Measurements from ENCODE around the gene HOXD8. TPM values are rescaled to one million over a fixed set of nuclear protein-coding genes. Genes with fewer than 3 reads are reported as not detected.

The HOXD8 gene
- total RNA-seq, 1 experiment from 2014 or later: 19.7 TPM

DNA sequence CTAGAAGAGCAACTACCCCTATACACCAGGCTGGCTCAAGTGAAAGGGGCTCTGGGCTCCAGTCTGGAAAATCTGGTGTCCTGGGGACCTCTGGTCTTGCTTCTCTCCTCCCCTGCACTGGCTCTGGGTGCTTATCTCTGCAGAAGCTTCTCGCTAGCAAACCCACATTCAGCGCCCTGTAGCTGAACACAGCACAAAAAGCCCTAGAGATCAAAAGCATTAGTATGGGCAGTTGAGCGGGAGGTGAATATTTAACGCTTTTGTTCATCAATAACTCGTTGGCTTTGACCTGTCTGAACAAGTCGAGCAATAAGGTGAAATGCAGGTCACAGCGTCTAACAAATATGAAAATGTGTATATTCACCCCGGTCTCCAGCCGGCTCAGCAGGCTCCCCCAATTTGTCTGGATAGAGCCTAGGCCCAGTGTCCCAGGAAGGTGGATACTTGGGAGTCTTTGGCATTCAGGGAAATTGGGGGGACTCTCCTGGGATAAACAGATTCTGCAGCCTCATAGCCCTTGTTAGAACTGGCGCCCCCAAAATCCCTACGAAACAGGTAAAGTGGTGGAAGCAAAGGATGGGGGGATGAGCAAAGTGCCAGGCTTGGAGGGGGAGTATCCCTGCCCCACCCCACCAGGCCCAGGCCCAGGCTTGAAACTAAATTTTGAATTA lies 19.4 kb downstream of the HOXD8 start:
- in situ Hi-C loops (cut with HindIII; ENCODE audit: low pct_unique_long_range_greater_than_20kb, low sequenced_read_pairs): no loop called here
- DNase-seq (ENCODE audit: low read depth, low spot score): no peak

DNA sequence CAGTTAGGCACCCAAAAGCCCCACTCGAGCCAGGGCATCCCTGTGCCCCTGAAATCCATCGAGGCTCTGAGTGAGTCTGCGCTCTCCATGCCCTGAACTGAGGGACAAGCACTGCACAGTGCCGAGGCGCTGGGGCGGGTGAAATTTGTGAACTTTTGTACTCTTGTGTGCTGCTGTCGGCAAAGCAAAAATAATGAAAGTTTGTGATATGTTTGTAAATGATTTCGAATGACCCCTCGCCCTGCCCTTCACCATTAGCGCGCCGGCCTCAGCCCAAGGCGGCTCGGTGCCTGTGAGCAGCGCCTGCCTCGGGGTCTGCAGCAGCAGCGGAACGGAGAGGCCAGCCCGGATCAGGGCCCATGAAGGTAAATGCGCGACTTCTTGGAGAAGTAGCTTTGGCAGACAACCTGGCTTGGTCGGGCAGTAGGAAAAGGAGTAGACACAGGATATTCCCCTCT lies 20.0 kb downstream of the HOXD8 start:
- in situ Hi-C loops (cut with HindIII; ENCODE audit: low pct_unique_long_range_greater_than_20kb, low sequenced_read_pairs): no loop called here

DNA sequence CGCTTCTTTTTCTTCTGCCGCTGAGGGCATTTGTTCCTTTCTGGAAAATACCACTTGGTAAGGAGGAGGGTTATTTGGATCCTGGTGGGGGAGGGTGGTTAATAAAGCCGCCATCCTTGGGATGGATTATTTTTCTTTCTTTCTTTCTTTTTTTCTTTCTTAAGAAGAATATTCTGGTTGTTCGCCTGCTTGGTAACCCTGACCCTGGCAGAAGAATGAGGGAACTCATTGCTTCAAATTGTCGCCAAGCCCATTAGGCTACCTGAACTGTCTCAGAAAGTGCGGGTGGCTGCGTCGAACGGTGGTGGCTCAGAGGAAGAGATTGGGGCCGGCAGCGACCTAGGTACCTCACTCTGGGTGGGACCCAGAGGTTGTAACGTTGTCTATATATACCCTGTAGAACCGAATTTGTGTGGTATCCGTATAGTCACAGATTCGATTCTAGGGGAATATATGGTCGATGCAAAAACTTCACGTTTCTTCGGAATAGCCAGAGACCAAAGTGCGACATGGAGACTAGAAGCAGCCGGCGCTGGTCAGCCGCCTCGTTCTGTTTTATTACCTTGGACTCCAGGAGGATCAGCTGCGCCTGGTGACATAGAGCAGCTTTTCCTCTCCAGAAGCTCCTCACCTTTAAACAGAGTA lies 20.6 kb downstream of the HOXD8 start:
- DNase-seq (ENCODE audit: low read depth, low spot score): no peak
- in situ Hi-C loops (cut with HindIII; ENCODE audit: low pct_unique_long_range_greater_than_20kb, low sequenced_read_pairs): no loop called here

More for the DNA sequence above, 20.0 kb downstream of the HOXD8 start:
- DNase-seq (ENCODE audit: low read depth, low spot score): no peak

DNA sequence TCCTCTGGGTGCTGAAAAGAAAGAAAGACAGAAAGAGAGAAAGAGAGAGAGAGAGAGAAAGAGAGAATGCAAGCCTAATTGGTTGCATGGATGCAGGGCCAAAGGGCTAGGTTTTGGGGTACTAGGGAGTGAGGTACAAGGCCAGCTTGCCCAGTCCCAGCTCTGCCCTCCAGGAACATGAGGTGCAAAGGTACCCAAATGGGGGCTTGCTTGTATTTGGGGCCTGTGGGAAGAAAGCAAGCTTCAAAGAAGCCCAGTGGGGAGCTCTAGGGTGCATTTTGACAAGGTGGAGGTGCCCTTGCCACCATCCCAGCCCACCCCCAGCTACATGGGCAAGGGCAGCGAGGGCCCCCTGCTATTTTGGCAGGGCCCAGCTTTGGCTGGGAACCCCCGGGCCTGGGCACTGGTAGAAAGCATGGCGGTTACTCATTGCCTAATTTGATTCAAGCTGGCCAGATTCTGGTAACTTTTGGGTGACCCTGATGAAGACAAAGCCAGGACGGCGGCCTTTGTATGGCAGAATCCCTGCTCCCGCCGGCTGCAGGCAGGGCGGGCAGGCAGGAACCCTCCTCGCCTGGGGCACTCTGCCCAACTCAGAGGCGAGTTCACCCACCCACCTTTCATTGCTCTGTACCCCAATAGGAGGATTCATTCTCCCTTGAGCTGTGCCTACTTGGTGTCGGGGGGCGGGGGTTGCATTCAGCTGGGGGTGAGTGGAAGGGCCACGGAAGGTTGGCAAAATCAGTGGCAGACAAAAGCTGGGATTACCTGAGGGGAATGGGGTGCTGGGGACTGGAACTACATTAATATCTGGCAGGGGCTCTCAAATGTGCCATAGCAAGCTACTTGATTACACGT lies 21.3 kb downstream of the HOXD8 start:
- no peak for DNase-seq (ENCODE audit: low read depth, low spot score)
- in situ Hi-C loops (cut with HindIII; ENCODE audit: low pct_unique_long_range_greater_than_20kb, low sequenced_read_pairs): no loop called here

DNA sequence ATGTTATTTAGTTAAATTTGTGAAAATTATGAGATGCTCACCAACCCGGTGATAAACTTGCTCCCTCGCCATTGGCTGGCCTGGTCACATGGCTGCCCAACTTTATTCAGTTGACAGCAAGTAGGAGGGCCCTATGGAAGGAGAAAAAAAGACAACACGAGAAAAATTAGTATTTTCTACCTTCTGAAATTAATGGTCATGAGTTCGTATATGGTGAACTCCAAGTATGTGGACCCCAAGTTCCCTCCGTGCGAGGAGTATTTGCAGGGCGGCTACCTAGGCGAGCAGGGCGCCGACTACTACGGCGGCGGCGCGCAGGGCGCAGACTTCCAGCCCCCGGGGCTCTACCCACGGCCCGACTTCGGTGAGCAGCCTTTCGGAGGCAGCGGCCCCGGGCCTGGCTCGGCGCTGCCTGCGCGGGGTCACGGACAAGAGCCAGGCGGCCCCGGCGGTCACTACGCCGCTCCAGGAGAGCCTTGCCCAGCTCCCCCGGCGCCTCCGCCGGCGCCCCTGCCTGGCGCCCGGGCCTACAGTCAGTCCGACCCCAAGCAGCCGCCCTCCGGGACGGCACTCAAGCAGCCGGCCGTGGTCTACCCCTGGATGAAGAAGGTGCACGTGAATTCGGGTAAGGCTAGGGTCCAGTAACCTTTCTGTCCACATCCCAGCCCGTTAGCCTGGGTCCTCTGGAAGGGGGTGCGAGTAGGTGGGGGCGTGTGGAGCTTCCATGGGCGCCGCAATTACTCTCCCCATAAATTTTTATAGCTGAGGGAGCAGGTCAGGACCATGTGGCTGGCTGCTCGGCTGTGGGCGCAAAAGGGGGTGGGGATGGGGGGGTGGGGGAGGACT lies 22.2 kb downstream of the HOXD8 start, which contains the start of gene HOXD4:
Gene HOXD4, plus strand, starts transcription at position 109 of the 846 bp plus-strand sequence. Its CDS starts 84 bp downstream, at position 193.
- in situ Hi-C loops (cut with HindIII; ENCODE audit: low pct_unique_long_range_greater_than_20kb, low sequenced_read_pairs): no loop called here

DNA sequence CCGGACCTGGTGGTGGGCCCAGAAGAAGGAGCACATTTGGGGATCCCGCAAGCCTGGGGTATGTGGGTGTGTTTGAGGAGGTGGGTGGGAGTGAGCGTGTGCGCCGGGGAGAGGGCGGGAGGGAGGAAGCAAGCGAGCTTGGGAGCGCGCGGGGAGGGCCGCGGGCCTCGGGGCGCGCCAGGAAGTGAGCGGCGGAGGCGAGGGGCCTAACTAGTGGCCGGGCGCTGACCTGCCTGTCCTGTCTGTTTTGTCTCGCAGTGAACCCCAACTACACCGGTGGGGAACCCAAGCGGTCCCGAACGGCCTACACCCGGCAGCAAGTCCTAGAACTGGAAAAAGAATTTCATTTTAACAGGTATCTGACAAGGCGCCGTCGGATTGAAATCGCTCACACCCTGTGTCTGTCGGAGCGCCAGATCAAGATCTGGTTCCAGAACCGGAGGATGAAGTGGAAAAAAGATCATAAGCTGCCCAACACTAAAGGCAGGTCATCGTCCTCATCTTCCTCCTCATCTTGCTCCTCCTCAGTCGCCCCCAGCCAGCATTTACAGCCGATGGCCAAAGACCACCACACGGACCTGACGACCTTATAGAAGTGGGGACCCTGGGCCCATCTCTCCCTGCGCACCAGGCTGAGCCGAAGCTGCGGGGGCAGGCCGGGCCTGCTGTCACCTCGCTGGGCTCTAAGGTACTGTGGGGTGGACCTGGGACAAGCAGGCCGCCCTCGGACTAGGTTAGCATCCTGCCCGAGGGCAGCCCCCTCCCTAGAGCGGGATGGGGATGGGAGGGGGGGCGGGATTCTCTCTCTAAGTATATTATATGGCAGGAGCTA lies 23.1 kb downstream of the HOXD8 start:
- in situ Hi-C loops (cut with HindIII; ENCODE audit: low pct_unique_long_range_greater_than_20kb, low sequenced_read_pairs): no loop called here
- DNase-seq (ENCODE audit: low read depth, low spot score): no peak

More for the DNA sequence above, 22.2 kb downstream of the HOXD8 start, which contains the start of gene HOXD4:
- DNase-seq (ENCODE audit: low read depth, low spot score): no peak

DNA sequence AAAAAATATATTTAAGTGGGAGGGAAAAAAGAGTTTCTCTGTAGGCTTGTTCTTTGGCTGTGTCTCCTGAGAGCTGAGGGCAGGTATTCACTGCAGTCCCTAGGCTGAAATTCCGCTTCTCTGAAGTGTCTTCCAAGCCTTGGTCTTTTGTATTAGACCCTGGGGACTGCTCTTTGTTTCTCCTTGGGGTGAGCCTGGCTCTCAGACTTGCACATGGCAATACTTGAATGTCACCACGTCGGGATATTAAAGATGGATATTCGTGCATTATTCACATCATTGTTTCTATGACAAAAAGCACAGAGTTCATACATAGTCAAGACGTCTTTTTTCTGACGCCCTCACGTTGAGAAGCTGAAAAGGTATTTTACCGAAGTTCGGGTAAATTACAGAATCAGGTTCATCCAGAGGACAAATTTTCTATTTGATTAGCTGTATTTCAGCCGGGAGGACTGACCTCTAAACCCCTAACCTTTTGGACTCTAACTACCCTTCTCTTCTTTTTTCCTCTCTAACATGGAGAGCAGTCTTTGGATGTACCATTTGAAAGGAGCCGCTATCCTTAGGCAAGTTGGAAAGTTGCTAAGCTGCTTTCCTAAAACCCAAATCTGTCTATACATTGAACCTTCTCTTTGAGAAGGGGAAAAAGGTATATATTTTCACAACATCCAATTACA lies 25.2 kb downstream of the HOXD8 start:
- no peak for DNase-seq (ENCODE audit: low read depth, low spot score)
- in situ Hi-C loops (cut with HindIII; ENCODE audit: low pct_unique_long_range_greater_than_20kb, low sequenced_read_pairs): no loop called here

DNA sequence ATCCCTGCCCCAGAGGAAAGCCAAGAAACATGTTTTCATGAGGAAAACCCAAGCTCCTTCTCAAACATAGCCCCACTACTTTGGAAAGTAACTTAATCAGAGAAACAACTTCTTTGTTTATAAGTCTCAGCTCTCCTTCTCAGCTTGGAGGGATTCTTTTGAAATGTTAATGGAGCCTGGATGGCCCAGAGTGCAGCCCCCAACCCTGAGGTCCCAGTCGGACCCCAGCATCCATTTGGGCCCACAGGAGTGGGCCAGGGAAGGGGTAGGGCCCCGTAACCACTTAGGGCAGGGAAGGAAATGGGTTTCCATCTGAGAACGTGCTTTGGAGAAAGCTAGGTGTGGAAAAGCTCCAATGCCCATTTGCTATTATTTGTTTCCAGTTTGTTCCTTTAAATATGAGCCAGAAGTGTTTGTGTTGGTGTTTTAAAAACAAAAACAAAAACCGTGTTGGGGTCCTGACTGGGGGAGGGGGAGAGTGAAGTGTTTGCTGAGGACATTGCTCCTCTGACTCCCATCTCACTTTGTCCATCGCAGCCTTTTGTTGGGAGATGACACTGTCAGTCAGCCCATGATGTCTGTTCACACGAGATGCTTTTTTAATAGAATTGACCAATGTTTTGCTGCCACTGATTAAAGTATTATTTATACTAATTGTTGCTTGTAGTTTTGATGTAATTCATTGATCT lies 26.0 kb downstream of the HOXD8 start:
- DNase-seq (ENCODE audit: low read depth, low spot score): no peak
- in situ Hi-C loops (cut with HindIII; ENCODE audit: low pct_unique_long_range_greater_than_20kb, low sequenced_read_pairs): no loop called here

DNA sequence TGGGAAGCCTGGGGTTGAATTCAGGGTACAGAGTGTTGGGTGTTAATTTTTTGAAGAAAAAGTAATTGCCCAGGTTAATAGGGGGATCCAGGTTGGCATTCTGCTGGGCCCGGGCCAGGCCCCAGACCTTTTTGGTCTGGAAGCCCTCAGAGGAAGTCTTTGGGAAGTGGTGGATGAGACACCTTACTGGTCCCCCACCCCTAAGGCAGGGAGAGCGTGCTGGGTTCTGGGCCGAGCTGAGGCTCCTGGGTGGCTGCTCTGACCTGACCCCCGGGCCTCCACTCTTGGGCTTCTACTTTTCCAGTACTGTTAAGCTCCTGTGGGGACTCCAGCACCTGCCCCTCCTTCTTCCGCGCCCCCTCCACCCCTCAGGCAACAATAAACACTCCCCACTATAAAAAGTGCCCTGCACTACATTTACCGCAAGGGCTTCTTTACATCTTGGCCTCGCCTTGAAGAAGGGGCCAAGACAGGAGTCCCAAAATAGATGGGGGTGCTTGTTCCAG lies 26.8 kb downstream of the HOXD8 start:
- no peak for DNase-seq (ENCODE audit: low read depth, low spot score)
- in situ Hi-C loops (cut with HindIII; ENCODE audit: low pct_unique_long_range_greater_than_20kb, low sequenced_read_pairs): no loop called here

DNA sequence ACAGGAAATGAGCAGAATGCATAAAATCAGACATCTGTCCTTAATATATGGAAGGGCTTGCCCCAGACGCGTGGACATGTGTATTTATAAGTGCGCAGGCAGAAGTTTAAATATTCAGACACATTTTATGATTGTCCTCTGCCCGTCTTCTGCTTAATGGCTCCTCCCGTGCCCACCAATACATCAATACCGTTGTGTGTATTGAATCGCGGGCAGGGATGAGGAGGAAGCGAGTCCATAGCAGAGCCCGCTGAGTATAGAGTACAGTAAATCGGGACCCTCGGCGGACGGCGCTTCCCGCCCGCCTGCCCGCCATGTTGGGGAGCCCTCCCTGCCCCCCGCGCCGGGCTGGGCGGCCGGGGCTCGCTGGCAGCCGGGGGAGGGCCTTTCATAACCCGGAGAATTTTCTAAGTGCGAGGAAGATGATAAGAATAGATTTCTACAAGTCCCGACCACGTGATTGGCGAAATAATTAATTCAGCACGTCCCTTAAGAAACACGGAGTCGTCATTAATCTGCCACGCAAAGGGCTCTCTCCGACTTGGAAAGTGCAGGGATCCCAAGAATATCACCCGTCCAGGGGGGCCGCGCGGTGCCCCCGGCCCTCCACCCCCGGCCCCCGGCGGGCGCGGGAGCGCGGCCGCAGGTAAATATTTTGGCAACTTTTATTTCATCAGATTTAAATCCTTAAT lies 27.4 kb downstream of the HOXD8 start, which contains the start of gene HOXD3:
Gene HOXD3, plus strand, starts transcription at position 501 of the 692 bp plus-strand sequence. CDS start 11,808 bp downstream, outside the sequence.
- in situ Hi-C loops (cut with HindIII; ENCODE audit: low pct_unique_long_range_greater_than_20kb, low sequenced_read_pairs): no loop called here
- DNase-seq (ENCODE audit: low read depth, low spot score): no peak

DNA sequence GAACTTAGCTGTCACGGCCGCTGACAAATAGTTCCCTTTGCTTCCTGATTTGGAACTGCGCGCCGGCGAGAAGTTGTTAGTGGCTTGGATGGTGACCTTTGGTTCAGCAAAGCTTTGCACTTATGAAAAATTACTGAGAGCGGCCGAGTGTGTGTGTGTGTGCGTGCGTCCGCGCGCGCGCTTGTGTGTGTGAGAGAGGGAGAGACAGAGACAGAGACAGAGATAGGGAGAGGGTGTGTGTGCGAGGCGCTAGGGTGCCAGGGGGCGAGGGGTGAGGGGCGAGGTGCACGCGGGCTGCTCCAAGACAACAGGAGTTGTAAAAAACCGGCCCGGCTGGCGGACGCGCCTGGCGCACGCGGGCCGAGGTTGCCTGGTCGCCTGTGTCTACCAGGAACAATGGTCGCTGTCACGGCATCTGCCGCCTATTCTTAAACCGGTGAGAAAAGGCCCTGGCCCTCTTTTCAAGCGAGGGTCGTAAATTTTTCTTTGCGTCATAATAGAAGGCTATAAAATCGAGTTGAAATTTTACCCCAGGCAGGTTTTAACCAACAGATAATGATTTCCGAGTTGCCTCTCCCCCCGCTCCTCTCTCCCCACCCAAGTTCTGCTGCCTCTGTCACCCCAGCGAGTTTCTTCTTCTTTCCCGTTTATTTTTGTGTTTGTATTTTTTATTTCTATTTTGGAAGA lies 28.1 kb downstream of the HOXD8 start:
- in situ Hi-C loops (cut with HindIII; ENCODE audit: low pct_unique_long_range_greater_than_20kb, low sequenced_read_pairs): no loop called here
- DNase-seq (ENCODE audit: low read depth, low spot score): peak; percentile 51

DNA sequence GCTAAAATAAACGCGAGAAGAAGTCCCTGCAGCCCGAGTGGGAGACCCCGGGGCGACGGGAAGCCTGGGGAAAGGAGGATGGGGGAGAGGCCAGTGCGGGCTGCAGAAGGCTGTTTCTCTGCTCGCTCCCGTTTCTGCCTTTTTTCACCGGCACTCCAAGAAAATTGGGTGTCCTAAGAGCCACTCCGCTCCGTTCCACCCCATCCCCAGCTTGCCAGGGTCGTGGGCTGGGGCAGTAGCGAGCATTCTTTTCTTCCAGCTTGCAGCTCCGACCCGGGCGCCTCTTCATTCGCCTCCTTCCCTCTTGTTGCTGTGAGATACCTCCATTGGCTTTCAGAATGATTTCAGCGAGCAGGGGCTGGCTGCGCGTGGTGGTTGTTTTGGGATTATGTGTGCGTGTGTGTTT lies 28.7 kb downstream of the HOXD8 start:
- in situ Hi-C loops (cut with HindIII; ENCODE audit: low pct_unique_long_range_greater_than_20kb, low sequenced_read_pairs): no loop called here
- DNase-seq (ENCODE audit: low read depth, low spot score): no peak

DNA sequence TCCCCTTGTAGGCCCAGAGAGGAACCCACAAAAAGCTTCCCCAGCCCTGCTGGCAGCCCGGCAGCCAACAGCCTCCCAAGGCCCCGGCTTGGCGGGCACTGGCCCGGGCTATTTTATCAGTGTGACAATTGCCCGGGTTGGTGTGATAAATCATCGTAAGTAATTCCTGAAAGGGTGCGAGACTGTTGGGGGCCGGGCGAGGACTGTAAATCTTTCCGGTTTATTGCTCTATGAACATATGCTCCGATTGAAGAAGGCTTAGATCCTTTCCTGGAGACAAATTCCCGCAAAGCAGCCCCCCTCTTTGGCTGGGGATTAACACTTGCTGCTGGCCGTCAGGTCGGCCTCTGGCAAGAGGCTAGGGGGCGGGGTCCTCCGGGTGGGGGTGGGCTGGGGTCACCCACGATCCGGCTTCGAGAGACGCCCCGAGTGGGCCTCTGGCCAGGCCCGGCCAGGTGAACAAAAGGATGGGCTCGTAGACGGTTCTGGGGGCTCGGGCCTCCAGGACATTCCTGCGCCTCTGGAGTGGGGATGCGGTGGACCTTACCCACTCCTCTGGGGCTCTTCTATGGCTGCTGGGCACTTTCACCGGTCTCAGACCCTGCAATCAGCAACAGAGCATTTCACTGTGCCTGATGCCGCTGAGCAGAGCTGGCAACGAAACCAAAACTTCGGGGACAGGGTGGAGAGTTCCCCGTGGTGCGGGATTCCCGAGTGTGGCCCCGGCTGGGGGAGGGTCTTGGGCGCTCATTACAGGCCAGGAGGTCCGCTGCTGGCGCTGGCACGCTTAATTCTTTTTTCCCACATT lies 29.6 kb downstream of the HOXD8 start:
- in situ Hi-C loops (cut with HindIII; ENCODE audit: low pct_unique_long_range_greater_than_20kb, low sequenced_read_pairs): no loop called here
- no peak for DNase-seq (ENCODE audit: low read depth, low spot score)

All from SK-MEL-5 (cell line).